Cardiac septum (tissue), 1 donor: ENCODE data around the gene SLC51B. TPM values are rescaled to one million over a fixed set of nuclear protein-coding genes. Genes with fewer than 3 reads are reported as not detected.
"Not testable (repeated sequence)": the region's sequence is repeated elsewhere in the genome, so short reads cannot be mapped to it uniquely, and the experiment has no call there.

Experiments used
- DNase-seq: peaks from one replicate; pipeline ENCODE4 v3.0.0-alpha.2; 2020; ENCODE audit warnings: low spot score
- intact Hi-C: fragments of 100-400 bp; cut with DNase I; formaldehyde crosslinking; loops from one replicate; pipeline ENCODE4 v1.14.0; 2022
- total RNA-seq: library from RNA; stranded (reverse); fragmentation: NEBNext Ultra II Directional; extraction: Animal tissue kit (Norgen Biotek cat#: 25700); gene quantifications from one replicate; pipeline ENCODE4 v1.2.1, GENCODE V29; 2021
- donor health status: DM: no; HTN: no; CAD: no.

Gene SLC51B
- total RNA-seq, 1 donor from 2014 or later: not detected

DNA sequence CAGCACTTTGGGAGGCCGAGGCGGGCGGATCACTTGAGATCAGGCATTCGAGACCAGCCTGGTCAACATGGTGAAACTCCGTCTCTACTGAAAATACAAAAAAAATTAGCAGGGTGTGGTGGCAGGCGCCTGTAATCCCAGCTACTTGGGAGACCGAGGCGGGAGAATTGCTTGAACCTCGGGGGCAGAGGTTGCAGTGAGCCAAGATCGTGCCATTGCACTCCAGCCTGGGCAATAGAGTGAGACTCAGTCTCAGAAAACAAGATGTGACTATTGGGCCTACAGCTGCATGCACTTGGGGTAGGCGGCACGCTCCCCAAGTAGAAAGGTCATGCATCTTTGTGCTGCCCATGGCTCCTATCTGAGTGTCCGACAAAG, 48.6 kb downstream of the SLC51B start:
- intact Hi-C loops: not testable (repeated sequence)
- peak; percentile 50 for DNase-seq

- intact Hi-C loops: no loop called here
- DNase-seq: peak; percentile 66
Measured at GRCh38 chr15:65094294-65094995, 49.3 kb downstream of the SLC51B start.

GRCh38 chr15:65095011-65095746, 50.0 kb downstream of the SLC51B start:
- peak; percentile 53 for DNase-seq
- intact Hi-C loops: no loop called here

GRCh38 chr15:65095747-65096104, 50.5 kb downstream of the SLC51B start:
- intact Hi-C loops: no loop called here
- peak; percentile 67 for DNase-seq

GRCh38 chr15:65096481-65097385, 51.5 kb downstream of the SLC51B start:
- intact Hi-C loops: no loop called here
- DNase-seq: peak; percentile 36

DNA sequence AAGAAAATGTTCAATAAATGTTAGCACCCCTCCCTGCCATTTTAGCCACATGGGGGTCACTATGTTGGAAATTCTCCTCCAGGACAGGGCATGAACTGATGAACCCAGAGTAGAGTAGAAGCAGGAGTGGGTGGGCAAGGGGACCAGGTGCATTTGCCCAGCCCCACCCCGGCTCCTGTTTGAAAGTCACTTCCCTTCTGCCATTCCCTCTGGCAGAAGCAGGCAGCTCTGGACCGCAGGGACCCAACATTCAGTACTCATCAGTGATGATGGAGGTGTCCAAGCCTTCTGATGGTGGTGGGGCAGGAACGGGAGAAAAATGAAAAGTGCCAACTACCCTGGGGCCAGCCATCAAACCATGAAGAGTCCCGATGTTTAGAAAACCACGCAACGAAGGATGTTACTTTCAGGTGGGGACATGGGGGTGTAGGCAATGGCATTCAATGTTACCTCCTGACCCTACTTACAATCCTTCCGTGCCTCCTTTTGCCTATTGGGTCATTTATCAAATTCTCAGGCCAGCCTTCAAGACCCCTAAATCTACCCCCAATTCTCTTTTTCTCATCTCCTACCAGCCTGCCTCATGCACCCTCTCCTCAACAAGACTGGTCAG, 52.6 kb downstream of the SLC51B start:
- DNase-seq: no peak
- intact Hi-C loops: no loop called here

- intact Hi-C loops: no loop called here
- DNase-seq: no peak
Measured at GRCh38 chr15:65099336-65099735, 54.1 kb downstream of the SLC51B start.

DNA sequence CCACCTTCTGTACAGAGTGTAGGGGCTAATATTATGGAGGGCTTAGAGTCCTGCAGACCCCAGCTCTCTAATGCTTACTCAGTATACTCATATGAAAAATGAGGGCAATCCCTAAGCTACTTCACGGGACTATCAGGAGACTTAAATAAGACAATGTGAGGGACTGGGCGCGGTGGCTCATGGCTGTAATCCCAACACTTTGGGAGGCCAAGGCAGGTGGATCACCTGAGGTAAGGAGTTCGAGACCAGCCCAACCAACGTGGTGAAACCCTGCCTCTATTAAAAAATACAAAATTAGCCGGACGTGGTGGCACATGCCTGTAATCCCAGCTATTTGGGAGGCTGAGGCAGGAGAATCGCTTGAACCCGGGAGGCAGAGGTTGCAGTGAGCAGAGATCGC, 54.6 kb downstream of the SLC51B start:
- DNase-seq, intact Hi-C loops: not testable (repeated sequence)

- DNase-seq: no peak
- intact Hi-C loops: no loop called here
Measured at GRCh38 chr15:65100442-65100841, 55.3 kb downstream of the SLC51B start.

- intact Hi-C loops: loop anchor here (1.0 kb wide), 1 partner anchor 47 kb away; no protein-coding TSS in a partner anchor
- no peak for DNase-seq
Measured at GRCh38 chr15:65101411-65101890, 56.3 kb downstream of the SLC51B start.

DNA sequence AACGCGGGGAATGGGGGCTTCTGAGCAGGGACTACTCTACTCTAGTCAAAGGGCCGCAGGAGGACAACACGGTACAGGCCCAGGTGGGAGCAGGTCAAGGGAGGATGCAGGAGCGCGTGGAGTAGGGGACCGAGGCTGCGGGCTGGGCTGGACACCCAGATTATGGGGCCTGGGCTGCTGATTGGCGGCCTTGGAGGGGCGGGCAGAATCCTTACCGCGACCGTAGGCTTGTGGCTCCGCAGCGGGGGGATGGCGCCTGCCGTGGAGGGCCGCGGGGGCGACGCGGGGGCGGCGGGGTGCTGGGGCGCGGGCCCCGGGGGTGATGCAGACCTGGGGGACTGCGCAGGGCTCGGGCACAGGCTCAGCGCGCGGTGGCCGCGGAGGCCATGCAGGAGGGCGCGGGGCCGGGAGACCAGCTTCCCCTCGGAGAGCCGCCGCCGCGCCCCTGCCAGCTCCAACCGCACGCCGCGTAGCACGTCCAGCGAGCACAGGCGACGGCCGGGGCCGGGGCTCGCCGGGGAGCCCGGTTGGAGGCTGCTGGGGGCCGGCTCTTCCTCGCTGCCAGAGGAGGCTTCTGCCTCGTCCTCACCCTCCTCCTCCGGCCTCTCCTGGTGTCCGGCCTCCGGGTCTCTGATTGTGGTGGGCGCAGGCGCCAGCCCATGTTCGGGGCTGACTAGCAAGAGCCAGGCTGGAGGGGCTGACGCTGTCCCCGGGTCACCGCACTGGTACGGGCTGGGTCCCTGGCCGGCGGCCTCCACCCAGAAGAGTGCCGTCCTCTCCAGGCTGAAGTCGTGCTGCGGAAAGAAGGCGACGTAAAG, 56.9 kb downstream of the SLC51B start:
- intact Hi-C loops: loop anchor here (1.0 kb wide), 1 partner anchor 48 kb away; no protein-coding TSS in a partner anchor
- DNase-seq: no peak

DNA sequence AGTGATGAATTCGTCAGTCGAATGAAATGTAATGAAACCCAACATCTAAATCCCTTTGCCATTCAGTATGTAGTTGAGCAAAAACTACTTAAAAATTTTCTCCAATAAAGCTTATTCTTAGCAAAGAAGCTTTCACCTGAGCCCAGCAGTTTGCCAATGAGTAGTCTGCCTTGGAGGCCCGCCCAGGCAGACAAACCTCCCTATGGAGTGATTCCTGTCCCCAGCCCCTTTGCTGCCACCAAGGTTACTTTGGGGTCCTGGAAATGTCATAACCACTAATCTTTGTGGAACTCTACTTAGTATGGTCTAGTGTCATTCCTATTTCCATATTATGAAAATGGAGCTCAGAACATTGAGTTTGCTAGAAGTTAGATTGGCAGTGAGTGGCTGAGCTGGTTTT, 57.7 kb downstream of the SLC51B start:
- no peak for DNase-seq
- intact Hi-C loops: no loop called here

Other genes starting within 250 kb of the SLC51B start
- 1.6 TPM for gene PIF1, start 219.7 kb upstream of the SLC51B start, total RNA-seq
- gene PLEKHO2, start 203.5 kb upstream of the SLC51B start, total RNA-seq: 10.4 TPM
- 1.4 TPM for gene ANKDD1A, start 133.5 kb upstream of the SLC51B start, total RNA-seq
- gene SPG21, start 55.5 kb upstream of the SLC51B start, total RNA-seq: 53.6 TPM
- gene MTFMT, start 15.7 kb upstream of the SLC51B start, total RNA-seq: 18.4 TPM
- gene RASL12, start 22.6 kb downstream of the SLC51B start, total RNA-seq: 11.5 TPM
- gene KBTBD13, start 31.4 kb downstream of the SLC51B start, total RNA-seq: 3.3 TPM
- 2.4 TPM for gene UBAP1L, start 69.8 kb downstream of the SLC51B start, total RNA-seq
- 17.4 TPM for gene PDCD7, start 88.4 kb downstream of the SLC51B start, total RNA-seq
- 55.9 TPM for gene CLPX, start 140.0 kb downstream of the SLC51B start, total RNA-seq
- gene CILP, start 166.1 kb downstream of the SLC51B start, total RNA-seq: 24.0 TPM
- 4.7 TPM for gene PARP16, start 241.5 kb downstream of the SLC51B start, total RNA-seq